K562 (cell line): ENCODE results near the gene EXOC3. TPM values are rescaled to one million over a fixed set of nuclear protein-coding genes. Genes with fewer than 3 reads are reported as not detected.

Experiments
- EHMT2 ChIP-seq: fragments of 450-650 bp; IDR thresholded peaks from 2 replicates; pipeline ENCODE4 v1.6.1; 2018; ENCODE audit warnings: antibody characterized with exemption
- FOXJ3 ChIP-seq: sonication (generic); formaldehyde crosslinking; IDR thresholded peaks from 2 replicates; pipeline ENCODE4 v1.4.0; 2020; ENCODE audit warnings: mild to moderate bottlenecking, missing genetic modification reagents
- HDAC1 ChIP-seq, 2 experiments: fragments of 450-650 bp; IDR thresholded peaks; 2 replicates each; pipeline ENCODE4 v1.6.1; 2016 to 2017; ENCODE audit warnings: inconsistent platforms in 1 of 2, mild to moderate bottlenecking in 1 of 2, moderate library complexity in 1 of 2
- KAT2B ChIP-seq: IDR thresholded peaks from one replicate; pipeline ENCODE4 v1.6.1; 2012; ENCODE audit warnings: low read depth, mild to moderate bottlenecking, control low read depth, inconsistent platforms, low read length, moderate library complexity
- KDM2B ChIP-seq: fragments of 250-450 bp; sonication (Bioruptor Pico); IDR thresholded peaks from 2 replicates; pipeline ENCODE4 v1.8.0; 2021; ENCODE audit warnings: mild to moderate bottlenecking, moderate library complexity
- MYC ChIP-seq, 2 experiments: fragments of 250-450 bp in 1 of 2; sonication (Bioruptor Pico) in 1 of 2; IDR thresholded peaks; 2 replicates each; pipeline versions ENCODE4 v1.5.1 to v1.6.1; 2012 to 2021; ENCODE audit warnings: low read depth in 2 of 2, borderline replicate concordance in 1 of 2, improper control_type of control experiment in 1 of 2, low read length in 1 of 2, mild to moderate bottlenecking in 1 of 2, moderate library complexity in 1 of 2
- NBN ChIP-seq: fragments of 450-650 bp; IDR thresholded peaks from 2 replicates; pipeline ENCODE4 v1.6.1; 2016; ENCODE audit warnings: low read depth, mild to moderate bottlenecking
- NRF1 ChIP-seq, 2 experiments: fragments of 450-650 bp; IDR thresholded peaks in 1 of 2; conservative IDR thresholded peaks in 1 of 2; 2 replicates each; pipeline ENCODE4 v1.6.1; 2014; ENCODE audit warnings: mild to moderate bottlenecking in 2 of 2
- RUNX1 ChIP-seq: sonication (generic); IDR thresholded peaks from 2 replicates; pipeline ENCODE4 v1.6.1; 2016; ENCODE audit warnings: antibody characterized with exemption, low read depth
- SMAD3 ChIP-seq: fragments of 450-650 bp; formaldehyde crosslinking; conservative IDR thresholded peaks from 2 replicates; pipeline ENCODE4 v1.4.0; 2020; ENCODE audit warnings: mild to moderate bottlenecking
- SOX6 ChIP-seq: fragments of 450-650 bp; IDR thresholded peaks from 2 replicates; pipeline ENCODE4 v1.6.1; 2014; ENCODE audit warnings: mild to moderate bottlenecking
- ZNF224 ChIP-seq: sonication (generic); formaldehyde crosslinking; IDR thresholded peaks from 2 replicates; pipeline ENCODE4 v1.8.0; 2022; ENCODE audit warnings: mild to moderate bottlenecking, missing genetic modification reagents
- ZNF586 ChIP-seq: fragments of 450-650 bp; formaldehyde crosslinking; conservative IDR thresholded peaks from 2 replicates; pipeline ENCODE4 v1.4.0; 2020; ENCODE audit warnings: mild to moderate bottlenecking, moderate library complexity
- polyA plus RNA-seq, 8 experiments: library from polyadenylated mRNA; depleted of rRNA in 4 of 8; stranded (reverse) in 5 of 8; unstranded in 3 of 8; fragments of >200 nt; fragmentation: Nextera tagmentation in 2 of 8; fragmentation: Illumina TruSeq in 1 of 8; extraction: Ambion mirVana in 2 of 8; extraction: Trizol in 1 of 8; gene quantifications; 2 replicates each; pipeline versions ENCODE4 v1.2.1 to v1.2.3, GENCODE V29; 2011 to 2014; ENCODE audit warnings: inconsistent platforms in 1 of 8, missing spikeins in 1 of 8
- total RNA-seq, 7 experiments: library from RNA; depleted of rRNA in 6 of 7; stranded (reverse); fragments of >200 nt in 6 of 7; fragmentation: Illumina TruSeq in 2 of 7; extraction: Trizol in 2 of 7; gene quantifications; 2 replicates each; pipeline versions ENCODE4 v1.2.1 to v1.2.3, GENCODE V29; 2011 to 2021; ENCODE audit warnings: low replicate concordance in 1 of 7
- TF ChIP-seq, protein P1 (sequence below), 2 experiments: fragments of 450-650 bp; IDR thresholded peaks; 2 replicates each; pipeline ENCODE4 v1.6.1; 2018; ENCODE audit warnings: mild to moderate bottlenecking in 2 of 2, low read depth in 1 of 2; ENCODE audit not compliant: partially characterized antibody in 2 of 2
- TF ChIP-seq, protein P2 (sequence below): fragments of 200-400 bp; formaldehyde crosslinking; IDR thresholded peaks from 2 replicates; pipeline ENCODE4 v1.6.1; 2017; ENCODE audit warnings: mild to moderate bottlenecking, low read depth, low read length, moderate library complexity
- TF ChIP-seq, protein P3 (sequence below), 3 experiments: fragments of 200-800 bp in 1 of 3; sonication (Bioruptor generic) in 1 of 3; sonication (generic) in 1 of 3; formaldehyde crosslinking in 1 of 3; IDR thresholded peaks; 2 replicates each; pipeline versions ENCODE4 v1.6.1 to v1.8.0; 2016 to 2022; ENCODE audit warnings: mild to moderate bottlenecking in 2 of 3, missing compliant biosample characterization in 2 of 3, missing genetic modification characterization in 2 of 3, missing genetic modification reagents in 1 of 3
- TF ChIP-seq, protein P4 (sequence below): fragments of 450-650 bp; IDR thresholded peaks from 2 replicates; pipeline ENCODE4 v1.6.1; 2014; ENCODE audit warnings: low read depth, mild to moderate bottlenecking, moderate library complexity, borderline replicate concordance

EXOC3 gene
- total and polyA plus RNA-seq, 9 of the 15 experiments (the other 6 are each of a cell fraction or from before 2014, with no cell fraction given), result 1.4 to 41.9 (median 22.4) TPM

DNA sequence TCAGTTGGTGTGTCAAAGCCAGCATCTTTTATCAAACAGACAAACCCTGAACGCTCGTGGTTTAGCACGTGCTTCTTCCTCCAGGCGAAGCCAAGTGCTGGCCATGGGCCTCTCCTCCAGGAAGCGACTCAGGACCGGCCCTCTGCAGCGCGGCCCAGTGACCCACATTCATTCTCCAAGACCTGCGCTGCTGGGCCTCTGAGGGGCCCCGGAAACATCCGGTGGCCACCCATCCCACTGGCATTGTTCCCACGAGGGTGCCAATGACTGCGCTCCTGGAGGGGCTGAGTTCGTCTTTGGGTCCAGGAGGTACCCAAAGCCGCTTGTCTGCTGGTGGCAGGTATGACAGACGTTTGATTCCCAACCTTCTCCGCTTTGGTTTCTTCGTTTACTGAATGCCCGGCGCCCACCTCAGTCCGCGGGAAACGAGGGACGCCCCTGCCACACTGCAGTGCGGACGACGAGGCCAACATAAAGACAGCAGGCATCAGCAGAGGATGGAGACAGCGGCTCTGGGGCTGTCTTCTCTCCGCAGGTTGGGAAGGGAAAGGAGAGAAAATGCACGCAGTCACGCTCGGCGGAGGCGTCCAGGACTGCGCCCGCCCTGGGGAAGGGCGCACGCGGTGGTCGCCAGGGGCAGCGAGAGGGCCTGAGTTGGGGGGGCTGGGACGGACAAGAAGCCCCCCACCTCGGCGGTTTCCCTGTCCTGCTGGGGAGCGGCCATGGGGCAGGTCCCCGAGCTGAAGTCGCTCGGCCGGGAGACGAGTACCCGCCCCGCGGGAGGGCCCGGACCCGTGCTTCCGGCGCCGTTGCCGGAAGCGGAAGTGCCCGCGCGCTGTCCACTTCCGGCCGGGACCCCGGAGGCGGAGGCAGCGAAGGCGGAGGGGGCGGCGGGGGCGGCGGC, at the start of gene EXOC3 (continued):
- TF ChIP-seq, protein P1, sequence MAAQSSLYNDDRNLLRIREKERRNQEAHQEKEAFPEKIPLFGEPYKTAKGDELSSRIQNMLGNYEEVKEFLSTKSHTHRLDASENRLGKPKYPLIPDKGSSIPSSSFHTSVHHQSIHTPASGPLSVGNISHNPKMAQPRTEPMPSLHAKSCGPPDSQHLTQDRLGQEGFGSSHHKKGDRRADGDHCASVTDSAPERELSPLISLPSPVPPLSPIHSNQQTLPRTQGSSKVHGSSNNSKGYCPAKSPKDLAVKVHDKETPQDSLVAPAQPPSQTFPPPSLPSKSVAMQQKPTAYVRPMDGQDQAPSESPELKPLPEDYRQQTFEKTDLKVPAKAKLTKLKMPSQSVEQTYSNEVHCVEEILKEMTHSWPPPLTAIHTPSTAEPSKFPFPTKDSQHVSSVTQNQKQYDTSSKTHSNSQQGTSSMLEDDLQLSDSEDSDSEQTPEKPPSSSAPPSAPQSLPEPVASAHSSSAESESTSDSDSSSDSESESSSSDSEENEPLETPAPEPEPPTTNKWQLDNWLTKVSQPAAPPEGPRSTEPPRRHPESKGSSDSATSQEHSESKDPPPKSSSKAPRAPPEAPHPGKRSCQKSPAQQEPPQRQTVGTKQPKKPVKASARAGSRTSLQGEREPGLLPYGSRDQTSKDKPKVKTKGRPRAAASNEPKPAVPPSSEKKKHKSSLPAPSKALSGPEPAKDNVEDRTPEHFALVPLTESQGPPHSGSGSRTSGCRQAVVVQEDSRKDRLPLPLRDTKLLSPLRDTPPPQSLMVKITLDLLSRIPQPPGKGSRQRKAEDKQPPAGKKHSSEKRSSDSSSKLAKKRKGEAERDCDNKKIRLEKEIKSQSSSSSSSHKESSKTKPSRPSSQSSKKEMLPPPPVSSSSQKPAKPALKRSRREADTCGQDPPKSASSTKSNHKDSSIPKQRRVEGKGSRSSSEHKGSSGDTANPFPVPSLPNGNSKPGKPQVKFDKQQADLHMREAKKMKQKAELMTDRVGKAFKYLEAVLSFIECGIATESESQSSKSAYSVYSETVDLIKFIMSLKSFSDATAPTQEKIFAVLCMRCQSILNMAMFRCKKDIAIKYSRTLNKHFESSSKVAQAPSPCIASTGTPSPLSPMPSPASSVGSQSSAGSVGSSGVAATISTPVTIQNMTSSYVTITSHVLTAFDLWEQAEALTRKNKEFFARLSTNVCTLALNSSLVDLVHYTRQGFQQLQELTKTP (IDR thresholded peaks at IDR 0.05; ENCODE audit: low read depth in 1 of 2, partially characterized antibody in 2 of 2), result no peak
- TF ChIP-seq RUNX1, result no peak
- no peak for TF ChIP-seq FOXJ3 (CRISPR knock-in tag)
- TF ChIP-seq NRF1 (conservative IDR thresholded peaks at IDR 0.05 in 1 of 2, IDR thresholded peaks at IDR 0.05 in 1 of 2), result no peak
- TF ChIP-seq, protein P2, sequence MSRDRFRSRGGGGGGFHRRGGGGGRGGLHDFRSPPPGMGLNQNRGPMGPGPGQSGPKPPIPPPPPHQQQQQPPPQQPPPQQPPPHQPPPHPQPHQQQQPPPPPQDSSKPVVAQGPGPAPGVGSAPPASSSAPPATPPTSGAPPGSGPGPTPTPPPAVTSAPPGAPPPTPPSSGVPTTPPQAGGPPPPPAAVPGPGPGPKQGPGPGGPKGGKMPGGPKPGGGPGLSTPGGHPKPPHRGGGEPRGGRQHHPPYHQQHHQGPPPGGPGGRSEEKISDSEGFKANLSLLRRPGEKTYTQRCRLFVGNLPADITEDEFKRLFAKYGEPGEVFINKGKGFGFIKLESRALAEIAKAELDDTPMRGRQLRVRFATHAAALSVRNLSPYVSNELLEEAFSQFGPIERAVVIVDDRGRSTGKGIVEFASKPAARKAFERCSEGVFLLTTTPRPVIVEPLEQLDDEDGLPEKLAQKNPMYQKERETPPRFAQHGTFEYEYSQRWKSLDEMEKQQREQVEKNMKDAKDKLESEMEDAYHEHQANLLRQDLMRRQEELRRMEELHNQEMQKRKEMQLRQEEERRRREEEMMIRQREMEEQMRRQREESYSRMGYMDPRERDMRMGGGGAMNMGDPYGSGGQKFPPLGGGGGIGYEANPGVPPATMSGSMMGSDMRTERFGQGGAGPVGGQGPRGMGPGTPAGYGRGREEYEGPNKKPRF, result no peak
- TF ChIP-seq ZNF586 (CRISPR knock-in tag), result no peak
- TF ChIP-seq ZNF224 (CRISPR knock-in tag), result 0 out of 2 replicates have a peak, but pooled peaks have one; percentile 35
- peak; percentile 57; the same call in 1 of the 2 replicates for TF ChIP-seq EHMT2
- TF ChIP-seq, protein P3, sequence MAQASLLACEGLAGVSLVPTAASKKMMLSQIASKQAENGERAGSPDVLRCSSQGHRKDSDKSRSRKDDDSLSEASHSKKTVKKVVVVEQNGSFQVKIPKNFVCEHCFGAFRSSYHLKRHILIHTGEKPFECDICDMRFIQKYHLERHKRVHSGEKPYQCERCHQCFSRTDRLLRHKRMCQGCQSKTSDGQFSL (CRISPR knock-in tag; IDR thresholded peaks at IDR 0.05), result no peak
- TF ChIP-seq, protein P3 (tag; IDR thresholded peaks at IDR 0.05), result no peak
- TF ChIP-seq, protein P4, sequence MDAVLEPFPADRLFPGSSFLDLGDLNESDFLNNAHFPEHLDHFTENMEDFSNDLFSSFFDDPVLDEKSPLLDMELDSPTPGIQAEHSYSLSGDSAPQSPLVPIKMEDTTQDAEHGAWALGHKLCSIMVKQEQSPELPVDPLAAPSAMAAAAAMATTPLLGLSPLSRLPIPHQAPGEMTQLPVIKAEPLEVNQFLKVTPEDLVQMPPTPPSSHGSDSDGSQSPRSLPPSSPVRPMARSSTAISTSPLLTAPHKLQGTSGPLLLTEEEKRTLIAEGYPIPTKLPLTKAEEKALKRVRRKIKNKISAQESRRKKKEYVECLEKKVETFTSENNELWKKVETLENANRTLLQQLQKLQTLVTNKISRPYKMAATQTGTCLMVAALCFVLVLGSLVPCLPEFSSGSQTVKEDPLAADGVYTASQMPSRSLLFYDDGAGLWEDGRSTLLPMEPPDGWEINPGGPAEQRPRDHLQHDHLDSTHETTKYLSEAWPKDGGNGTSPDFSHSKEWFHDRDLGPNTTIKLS, result no peak; the same call in 1 of the 2 replicates
- no peak for TF ChIP-seq KDM2B (CRISPR knock-in tag)
- TF ChIP-seq SMAD3 (CRISPR knock-in tag), result no peak
- TF ChIP-seq NBN, result no peak
- peak in 1 of 2 experiments; percentile 83; a peak in 2 of 4 replicates for TF ChIP-seq HDAC1 (IDR thresholded peaks at IDR 0.05)
- TF ChIP-seq MYC (IDR thresholded peaks at IDR 0.05; ENCODE audit: low read depth, low read length), result peak; percentile 78
- TF ChIP-seq MYC (CRISPR knock-in tag; IDR thresholded peaks at IDR 0.05; ENCODE audit: borderline replicate concordance, low read depth), result no peak; the same call in 1 of the 2 replicates
- TF ChIP-seq KAT2B, result no peak
- peak; percentile 44; the same call in 1 of the 2 replicates for TF ChIP-seq SOX6
